Vagina (tissue), 2 donors: ENCODE data around the gene EMB.

Experiments used
- CTCF ChIP-seq, 3 experiments: fragments of 450-650 bp in 2 of 3; fragments of 200-600 bp in 1 of 3; sonication (generic) in 1 of 3; IDR thresholded peaks; one replicate each; pipeline ENCODE4 v1.5.1; 2017 to 2019; ENCODE audit warnings: antibody characterized with exemption in 3 of 3, mild to moderate bottlenecking in 2 of 3, moderate library complexity in 2 of 3
- POLR2A ChIP-seq, 2 donors: fragments of 450-650 bp; IDR thresholded peaks; one replicate each; pipeline ENCODE4 v1.6.1; 2017; ENCODE audit warnings: antibody characterized with exemption in 2 of 2, mild to moderate bottlenecking in 2 of 2, moderate library complexity in 2 of 2
- POLR2AphosphoS5 ChIP-seq, 2 donors: sonication (generic); formaldehyde crosslinking; IDR thresholded peaks; one replicate each; pipeline ENCODE4 v1.9.0; 2017; ENCODE audit warnings: antibody characterized with exemption in 2 of 2, mild to moderate bottlenecking in 2 of 2, low read depth in 1 of 2; ENCODE audit not compliant: insufficient read depth in 1 of 2

- TF ChIP-seq CTCF (IDR thresholded peaks at IDR 0.05) = no peak
- no peak for TF ChIP-seq POLR2AphosphoS5 (IDR thresholded peaks at IDR 0.05; ENCODE audit: insufficient read depth in 1 of 2, low read depth in 1 of 2)
- TF ChIP-seq POLR2A (IDR thresholded peaks at IDR 0.05) = no peak
These were observed 22.6 kb upstream of the EMB start for GRCh38 chr5:50463726-50464125.
